GM10248 (cell line): ENCODE data around the gene RPP30.

Source experiments
- CTCF ChIA-PET: fragments of 300-600 bp; sonication (Branson Sonifier 250); formaldehyde crosslinking; extraction: SDS; loops from one replicate; lab custom pipeline; 2021; ENCODE audit warnings: antibody characterized with exemption; lab: Yijun Ruan, JAX
- POLR2A ChIA-PET: fragments of 350-650 bp; sonication (Branson Sonifier 250); formaldehyde crosslinking; extraction: SDS; loops from one replicate; lab custom pipeline; 2020; ENCODE audit warnings: antibody characterized with exemption; lab: Yijun Ruan, JAX
- DNase-seq: peaks from one replicate; pipeline ENCODE4 v3.0.0; 2012; ENCODE audit errors: extremely low spot score
- CTCF ChIP-seq: IDR thresholded peaks from 2 replicates; pipeline ENCODE4 v1.5.1; 2012; ENCODE audit warnings: mild to moderate bottlenecking, low read depth; ENCODE audit errors: extremely low read depth, missing control alignments, control extremely low read depth

RPP30 gene

DNA sequence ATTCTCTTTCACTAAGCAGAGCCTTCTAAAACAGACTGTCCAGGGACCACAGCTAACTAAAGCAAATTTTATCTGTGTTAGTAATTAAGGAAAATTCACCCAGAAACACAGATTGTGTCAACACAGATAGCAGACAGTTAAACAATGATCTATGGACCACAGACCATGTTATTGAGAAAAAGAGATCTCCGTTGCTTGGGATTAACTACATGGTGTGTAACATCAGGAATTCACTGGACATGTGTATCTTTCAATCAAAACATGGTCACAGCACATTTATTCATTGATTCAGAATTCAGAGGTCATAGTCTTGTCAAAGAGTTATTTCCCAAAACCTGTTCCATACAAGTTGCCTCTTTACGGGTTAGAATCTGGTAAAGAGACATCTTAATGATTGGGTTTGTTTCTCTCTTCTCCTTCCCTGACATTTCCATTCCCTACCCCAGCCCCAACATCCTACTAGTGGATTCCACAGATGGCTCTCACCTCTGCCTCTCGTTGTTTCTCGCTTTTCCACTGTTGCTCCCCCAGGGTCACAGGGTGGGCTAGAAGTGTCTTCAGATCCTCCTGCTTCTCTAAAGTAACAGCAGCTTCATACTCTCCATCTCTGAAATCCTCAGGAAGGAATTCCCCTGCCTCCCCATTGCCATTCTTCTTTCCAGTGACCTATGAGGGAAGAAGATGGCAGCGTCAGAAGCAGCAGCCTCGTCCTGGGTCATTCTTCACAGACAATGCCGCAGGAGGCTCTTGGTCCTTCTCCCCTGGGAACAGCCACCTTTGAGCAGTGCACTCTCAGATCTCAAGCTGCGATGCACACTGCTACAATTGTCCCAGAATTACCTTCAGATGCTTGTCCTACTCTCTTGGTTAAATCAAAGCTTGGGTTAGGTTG is 48.2 kb downstream of the RPP30 start:
- DNase-seq, result no peak
- ChIA-PET POLR2A (no interaction called here), CTCF (interaction anchor here (0.7 to 7.0 kb wide), 11 partner anchors 8 to 331 kb away, joined by 3 to 39 read pairs (median 4); no protein-coding TSS in a partner anchor)
- TF ChIP-seq CTCF, result no peak

DNA sequence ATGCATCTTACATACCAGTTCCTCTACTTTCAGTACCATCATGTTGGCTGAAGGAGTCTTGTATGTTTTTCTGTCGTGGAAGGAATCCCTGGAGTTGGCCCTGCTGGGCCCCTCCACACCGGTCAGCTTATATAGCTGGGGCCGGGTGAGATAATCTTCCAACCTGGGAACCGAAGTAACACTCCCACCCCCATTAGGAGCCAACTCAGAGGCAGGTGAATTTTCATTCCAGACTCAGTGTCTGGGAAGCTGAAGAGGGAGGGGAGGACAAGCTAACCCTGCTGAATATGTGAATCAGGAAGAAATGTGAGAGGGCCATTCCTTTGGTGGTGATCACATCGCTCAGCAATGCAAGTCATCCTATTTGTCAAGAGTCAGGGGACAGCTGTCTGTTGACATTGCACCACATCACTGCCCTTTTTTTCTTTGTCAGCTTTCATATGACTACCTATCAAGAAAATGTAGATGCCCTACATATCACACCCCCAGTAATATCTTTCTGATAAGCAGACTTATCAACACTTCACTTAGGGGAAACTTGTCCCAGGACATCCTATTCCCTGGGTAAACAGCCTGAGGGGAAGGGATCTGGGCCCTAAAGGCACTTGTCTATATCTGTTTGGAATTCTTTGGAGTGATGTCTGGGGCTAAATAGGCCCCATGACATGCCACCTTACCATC is 49.4 kb downstream of the RPP30 start, which contains the start of gene ANKRD1:
ANKRD1 (minus strand) TSS at position 102 of the 681 bp plus-strand sequence; CDS start at position 42, 60 bp downstream.
- CTCF ChIA-PET, result interaction anchor here (0.7 to 7.0 kb wide), 6 partner anchors 9 to 330 kb away, joined by 3 to 39 read pairs (median 5); no protein-coding TSS in a partner anchor
- POLR2A ChIA-PET, result no interaction called here
- DNase-seq, result no peak
- no peak for TF ChIP-seq CTCF

- no peak for DNase-seq
- no peak for TF ChIP-seq CTCF
- ChIA-PET CTCF (interaction anchor here (4.0 kb wide), 1 partner anchor 10 kb away, joined by 29 read pairs; no protein-coding TSS in a partner anchor), POLR2A (no interaction called here)
These were observed 50.1 kb downstream of the RPP30 start for GRCh38 chr10:90921906-90922305.

DNA sequence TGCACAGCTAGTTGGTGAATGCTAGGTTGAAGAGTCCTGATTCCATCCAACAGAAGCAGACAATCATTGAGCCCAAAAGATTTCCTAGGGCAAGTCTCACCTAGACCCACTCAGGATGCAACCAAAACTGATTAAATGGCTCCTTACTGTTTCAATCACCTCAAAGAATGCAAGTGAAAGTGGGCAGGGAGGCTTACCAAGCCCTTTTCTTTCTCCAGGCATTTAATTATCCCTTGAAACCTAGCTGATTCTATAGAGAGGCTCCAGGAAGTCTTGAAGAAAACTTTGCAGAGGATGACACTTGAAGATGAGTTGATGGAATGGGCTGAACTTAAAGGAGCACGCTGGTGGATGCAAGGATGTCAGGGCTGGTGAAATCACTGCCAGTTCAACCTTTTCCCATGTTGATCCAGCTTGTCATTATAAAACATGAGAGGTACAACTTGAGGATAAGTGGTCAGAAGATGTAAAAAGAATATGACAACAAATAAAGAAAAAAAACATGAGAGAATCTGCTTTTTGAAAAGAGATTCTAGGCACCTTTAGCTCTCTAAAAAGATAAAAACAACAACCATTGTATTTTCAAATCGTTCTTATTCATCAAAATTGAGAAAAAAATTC is 51.4 kb downstream of the RPP30 start:
- no peak for TF ChIP-seq CTCF
- CTCF ChIA-PET, result interaction anchor here (1.2 to 1.4 kb wide), 2 partner anchors 14 to 35 kb away, joined by 3 to 4 read pairs; no protein-coding TSS in a partner anchor
- no peak for DNase-seq
- POLR2A ChIA-PET, result no interaction called here

DNA sequence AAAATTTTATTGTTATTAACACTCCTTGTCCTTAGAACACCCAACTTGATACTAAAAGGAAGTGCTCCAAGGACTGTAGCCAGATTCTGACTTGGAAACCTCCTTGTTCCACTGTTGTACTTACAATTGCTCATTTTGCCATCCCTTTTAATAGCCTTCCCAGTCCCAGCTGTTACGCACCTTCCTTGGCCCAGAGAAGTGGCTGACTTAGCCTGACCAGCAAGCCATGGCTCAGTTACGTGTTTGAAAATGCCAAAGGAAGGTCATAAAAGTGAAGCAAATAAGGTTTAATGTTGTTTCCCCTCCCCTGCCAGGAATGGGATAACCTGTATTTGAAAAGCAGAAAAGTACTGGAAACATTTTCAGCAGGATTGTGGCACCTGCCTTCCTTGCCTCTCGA is 52.8 kb downstream of the RPP30 start:
- TF ChIP-seq CTCF, result no peak
- POLR2A ChIA-PET, result no interaction called here
- no peak for DNase-seq
- CTCF ChIA-PET, result interaction anchor here (0.8 kb wide), 1 partner anchor 19 kb away, joined by 3 read pairs; no protein-coding TSS in a partner anchor
